CD4-positive, alpha-beta T cell treated with Interleukin-4 for 4 hours (primary cell): ENCODE measurements around the gene PTPRU.
A peak's percentile ranks its signal among the peaks of the same experiment; 100 is the strongest.

Source experiments
- DNase-seq: peaks from one replicate; pipeline ENCODE4 v3.0.0-alpha.2; 2020

The PTPRU gene

DNA sequence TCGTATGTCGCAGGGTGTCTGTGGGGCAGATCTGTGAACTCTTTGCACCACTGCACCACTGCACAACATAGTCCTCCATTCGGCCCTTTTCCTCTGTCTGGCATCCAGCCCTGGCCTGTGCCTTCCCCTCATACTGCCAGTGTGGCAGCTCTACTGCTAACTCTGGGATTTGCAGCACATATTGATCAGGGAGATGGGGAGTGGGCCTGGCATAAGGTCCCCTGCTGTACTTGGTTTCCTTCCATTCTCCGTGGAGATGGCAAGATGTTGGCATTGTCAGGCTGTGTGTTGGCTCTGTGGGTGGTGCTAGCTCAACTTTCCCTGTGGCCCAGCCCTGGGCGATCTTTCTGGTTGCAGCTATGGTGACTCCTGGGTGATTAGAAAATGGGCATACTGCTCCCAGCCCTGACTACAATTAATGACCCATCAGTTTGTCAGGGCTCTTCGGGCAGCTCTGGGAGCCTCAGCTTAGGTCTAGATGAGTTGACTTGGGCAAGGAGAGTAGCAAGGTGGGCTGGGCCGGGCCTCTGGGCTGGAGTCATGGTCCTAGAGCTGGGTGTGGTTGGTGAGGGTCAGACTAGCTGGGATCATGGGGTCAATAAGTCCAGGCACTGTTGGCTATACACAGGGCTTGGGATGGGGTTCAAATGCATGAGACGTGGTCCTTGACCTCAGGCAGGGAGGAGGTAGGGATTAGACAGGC is 11.4 kb downstream of the PTPRU start:
- no peak for DNase-seq

DNA sequence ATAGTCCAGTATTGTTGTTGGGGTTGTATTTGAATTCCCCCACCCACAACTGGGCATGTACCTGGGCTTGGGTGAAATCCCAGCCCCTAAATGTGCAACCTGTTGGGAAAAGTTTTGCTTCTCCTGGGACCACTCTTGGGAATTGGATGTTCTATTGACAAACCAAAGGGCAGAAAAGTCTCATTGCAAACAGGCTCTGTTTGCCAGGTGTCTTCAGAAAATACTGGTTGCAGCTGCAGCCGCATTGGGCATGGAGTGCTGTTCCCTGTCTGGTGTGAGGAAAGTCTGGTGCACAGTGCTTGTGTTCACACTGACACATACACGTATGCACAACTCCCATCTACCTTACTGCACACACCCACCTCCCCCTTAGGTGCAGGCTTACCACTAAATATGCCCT is 12.1 kb downstream of the PTPRU start:
- DNase-seq: no peak

DNA sequence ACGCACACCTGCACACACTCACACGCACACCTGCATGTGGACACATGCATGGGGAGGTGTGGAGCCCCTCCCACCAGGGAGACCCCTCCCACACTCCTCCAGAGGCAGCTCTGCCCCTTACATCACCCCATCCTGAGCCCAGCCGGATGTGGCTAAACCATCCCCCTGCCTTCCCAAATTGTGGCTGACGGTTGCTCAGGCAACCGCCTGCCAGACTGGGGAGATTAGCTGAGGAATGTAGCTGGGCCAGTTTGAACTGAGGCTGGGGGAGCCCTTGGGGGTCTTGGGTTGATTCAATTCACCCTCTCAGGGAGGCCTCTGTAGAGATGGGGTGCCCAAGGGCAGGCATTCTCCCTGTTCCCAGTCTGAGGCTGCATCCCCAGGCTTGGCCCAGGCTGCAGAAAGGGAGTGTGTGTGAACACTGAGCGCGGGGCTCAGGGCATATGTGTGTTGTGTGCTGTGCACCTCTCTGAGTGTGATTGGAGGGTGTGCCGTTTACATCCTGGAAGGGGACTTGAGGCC is 12.9 kb downstream of the PTPRU start:
- no peak for DNase-seq

DNA sequence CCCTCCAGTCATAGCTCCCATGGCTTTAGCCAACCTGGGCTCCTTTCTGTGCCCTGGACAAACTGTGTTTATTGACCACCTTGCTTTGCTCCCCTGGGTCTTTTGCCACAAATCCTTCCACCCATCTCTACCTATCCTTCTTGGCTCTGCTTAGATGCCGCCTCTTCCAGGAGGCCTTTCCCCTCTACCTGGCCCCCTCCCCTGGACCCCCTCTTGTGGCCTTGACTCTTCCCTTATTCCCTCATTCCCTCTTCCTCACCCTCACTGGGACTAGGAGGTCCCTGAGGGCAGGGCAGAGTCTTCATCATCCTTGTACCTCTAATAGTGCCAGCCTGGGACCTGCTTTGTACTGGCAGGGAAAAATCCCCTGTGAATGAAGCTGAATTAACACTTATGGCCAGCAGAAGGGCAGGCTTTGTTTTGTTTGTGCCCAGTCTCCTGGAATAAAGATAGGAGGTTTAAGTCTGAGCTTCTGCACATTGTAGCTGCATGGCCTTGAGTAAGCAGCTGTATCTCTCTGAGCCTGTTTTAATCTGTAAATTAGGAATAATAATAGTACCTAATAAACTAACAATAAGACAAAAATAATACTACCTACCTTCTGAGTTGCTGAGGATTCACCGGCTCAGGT is 13.7 kb downstream of the PTPRU start:
- DNase-seq: no peak

DNA sequence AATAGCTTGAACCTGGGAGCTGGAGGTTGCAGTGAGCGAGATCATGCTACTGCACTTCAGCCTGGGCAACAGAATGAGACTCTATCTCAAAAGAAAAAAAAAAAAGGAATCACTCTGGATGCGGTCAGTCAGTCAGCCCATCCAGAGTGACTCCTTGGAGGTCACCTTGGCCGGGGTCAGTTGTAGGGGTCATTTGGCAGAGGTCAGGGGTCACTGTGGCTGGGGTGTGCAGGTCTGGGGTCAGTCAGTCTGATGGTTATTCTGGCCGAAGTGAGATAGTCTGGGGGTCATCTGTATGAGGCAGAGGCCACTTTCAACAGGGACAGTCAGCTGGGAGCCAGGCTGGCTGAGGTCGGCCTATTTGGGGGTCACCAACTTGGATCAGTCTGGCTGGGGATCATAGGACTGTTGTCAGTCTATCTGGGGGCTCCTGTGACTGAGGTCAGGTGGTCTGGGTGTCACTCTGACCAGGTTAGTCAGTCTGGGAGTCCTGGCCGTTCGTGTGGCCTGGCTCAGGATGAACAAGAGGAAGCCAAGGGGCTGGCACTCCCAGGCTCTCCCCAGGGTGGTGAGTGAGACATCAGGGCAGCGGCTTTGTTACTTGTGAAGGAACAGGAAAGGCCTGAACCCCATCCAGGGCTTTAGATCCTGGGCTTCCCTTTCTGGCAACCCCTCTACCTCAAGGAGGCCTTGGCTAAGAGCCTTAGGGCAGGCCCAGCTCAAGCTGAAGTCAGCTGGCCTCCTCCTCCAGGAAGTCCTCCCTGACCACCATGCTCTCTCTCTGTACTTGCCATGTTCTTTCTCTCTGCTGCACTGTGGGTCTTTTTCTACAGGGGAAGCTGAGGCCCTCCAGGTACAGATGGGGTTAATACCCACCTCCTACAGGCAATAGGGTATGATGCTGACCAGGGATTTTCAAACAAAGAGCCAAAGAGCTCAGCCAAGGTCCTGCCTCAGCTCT is 15.1 kb downstream of the PTPRU start:
- DNase-seq: no peak

DNA sequence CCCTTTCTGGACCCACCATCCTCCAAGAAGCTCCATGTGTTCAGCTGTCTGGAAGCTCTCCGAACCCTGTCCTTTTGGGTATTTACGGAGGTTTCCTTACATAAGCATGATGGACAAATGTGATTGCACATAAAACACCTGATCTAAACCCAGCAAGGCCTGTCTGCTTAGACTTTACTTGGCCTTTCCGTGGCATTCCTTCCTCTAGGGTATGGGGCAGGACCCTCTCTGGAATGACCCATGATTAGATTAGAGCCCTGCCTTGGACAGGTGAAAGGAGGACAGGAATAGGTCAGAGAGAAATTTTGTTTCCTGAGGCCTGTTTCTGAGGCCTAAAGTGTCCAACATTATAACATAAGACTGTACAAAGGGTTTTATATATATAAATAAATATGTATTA is 16.9 kb downstream of the PTPRU start:
- no peak for DNase-seq

DNA sequence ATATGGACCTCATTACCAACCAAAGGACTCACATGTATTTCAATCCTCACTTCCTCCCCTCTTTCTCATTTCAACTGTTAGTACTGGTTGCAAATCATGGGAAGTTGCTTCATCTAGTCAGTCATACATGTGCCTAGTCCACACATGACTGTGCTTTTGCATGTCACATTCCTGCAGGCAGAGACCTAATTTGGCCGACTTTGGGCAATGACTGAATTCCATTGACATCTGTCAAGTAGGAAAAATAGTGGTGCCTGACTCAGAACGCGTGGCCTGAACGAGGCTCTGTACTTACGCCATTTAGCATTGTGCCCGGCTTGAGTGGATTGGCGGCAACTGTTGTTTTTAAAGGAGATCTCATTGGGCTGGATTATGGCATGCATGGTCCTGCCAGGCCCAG is 18.0 kb downstream of the PTPRU start:
- DNase-seq: no peak

DNA sequence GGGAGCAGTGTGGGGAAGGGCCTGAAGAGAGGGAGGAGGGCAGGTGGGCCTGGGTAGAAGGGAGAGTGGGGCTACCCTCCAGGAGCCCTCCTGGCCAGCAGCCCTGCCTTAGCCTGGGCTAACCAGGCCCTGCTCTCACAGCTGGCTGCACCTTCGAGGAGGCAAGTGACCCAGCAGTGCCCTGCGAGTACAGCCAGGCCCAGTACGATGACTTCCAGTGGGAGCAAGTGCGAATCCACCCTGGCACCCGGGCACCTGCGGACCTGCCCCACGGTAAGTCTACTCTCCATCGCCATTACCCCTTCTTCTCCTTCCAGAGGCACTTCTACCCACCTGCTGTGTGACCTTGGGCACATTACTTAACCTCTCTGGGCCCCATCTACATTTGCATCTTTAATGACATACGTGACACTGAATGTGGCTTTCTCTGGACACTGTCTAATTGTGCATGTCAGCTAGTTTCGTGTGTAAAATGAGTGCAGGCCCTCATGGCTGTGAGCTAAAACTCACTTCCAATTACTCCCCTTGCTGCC is 18.9 kb downstream of the PTPRU start:
- DNase-seq: no peak

DNA sequence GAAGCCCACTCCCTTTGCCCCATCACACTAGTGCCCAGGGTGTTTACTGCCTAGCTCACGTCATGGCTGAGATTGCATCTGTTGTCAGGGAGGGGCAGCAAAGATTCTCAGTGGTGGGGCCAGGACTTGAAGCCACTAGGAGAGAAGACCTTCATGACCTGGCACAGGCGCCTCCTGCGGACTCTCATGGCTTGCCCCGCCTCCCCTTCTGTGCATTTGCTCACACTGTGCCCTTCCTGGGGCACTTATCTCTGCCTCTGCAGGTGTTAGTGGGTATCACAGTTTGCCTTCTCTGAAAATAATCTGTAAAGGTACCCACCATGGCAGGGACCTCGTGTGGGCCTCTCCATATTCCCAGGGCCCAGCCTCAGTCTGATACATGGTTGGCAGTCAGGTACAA is 20.1 kb downstream of the PTPRU start:
- DNase-seq: no peak

DNA sequence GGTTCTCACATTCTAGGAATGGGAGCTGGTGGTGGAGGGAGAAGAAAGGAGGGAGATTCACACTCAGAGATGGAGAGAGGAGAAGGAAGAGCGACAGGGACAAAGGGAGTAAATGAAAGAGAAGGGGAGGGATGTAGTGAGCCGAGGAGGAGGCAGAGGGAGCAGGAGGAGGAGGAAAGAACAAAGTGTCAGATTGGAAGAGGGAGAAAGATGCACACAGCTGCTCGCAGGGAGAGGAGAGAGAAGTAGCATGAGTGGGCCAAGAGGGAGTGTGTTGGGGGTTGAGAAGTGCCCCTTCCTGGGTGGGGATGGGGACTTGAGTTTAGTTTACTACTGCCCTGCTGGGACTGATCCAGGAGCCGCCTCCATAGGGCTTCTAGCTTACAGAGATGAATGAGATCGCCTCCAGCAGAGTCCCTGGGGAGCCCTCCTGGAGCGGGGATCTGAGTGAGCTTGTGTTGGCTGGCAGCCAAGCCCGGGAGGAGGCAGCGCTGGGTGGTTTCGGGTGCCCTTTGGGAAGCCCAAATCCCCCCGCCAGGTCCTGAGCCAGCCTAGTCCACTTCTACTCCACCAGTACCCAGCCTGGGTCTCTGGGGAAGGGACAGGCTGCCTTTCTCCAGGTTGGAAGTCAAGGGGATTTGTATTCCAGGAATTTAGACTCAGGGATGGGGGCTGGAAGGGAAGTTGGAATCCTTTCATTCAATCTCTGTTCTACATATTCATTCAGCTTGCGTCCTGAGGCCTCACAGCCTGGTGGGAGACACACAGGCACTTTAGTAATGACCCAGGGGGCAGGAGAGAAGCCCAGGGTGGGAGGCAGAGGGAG is 20.9 kb downstream of the PTPRU start:
- DNase-seq: no peak

DNA sequence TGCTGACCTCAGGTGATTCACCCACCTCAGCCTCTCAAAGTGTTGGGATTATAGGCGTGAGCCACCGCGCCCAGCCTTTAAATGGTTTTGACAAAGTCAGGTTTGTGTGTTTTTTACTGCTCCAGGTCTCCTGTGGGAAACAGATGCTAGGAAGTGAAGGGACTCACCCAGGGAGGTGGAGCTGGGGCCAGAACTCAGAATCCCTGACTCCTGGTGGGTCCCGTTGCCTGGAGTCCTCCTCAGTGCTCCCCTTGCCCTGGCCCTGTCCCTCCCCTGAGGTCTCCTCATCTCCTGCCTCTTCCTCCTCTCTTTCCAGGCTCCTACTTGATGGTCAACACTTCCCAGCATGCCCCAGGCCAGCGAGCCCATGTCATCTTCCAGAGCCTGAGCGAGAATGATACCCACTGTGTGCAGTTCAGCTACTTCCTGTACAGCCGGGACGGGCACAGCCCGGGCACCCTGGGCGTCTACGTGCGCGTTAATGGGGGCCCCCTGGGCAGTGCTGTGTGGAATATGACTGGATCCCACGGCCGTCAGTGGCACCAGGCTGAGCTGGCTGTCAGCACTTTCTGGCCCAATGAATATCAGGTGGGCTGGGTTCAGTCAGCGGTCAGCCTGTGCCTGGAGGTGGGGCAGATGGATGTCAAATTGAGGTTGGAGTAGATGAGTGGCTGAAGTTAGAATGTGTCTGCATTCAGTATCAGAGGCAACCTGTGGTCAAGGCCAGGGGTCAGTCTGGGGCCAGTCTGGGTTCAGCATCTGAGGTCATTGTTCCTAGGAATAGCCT is 22.1 kb downstream of the PTPRU start:
- no peak for DNase-seq

DNA sequence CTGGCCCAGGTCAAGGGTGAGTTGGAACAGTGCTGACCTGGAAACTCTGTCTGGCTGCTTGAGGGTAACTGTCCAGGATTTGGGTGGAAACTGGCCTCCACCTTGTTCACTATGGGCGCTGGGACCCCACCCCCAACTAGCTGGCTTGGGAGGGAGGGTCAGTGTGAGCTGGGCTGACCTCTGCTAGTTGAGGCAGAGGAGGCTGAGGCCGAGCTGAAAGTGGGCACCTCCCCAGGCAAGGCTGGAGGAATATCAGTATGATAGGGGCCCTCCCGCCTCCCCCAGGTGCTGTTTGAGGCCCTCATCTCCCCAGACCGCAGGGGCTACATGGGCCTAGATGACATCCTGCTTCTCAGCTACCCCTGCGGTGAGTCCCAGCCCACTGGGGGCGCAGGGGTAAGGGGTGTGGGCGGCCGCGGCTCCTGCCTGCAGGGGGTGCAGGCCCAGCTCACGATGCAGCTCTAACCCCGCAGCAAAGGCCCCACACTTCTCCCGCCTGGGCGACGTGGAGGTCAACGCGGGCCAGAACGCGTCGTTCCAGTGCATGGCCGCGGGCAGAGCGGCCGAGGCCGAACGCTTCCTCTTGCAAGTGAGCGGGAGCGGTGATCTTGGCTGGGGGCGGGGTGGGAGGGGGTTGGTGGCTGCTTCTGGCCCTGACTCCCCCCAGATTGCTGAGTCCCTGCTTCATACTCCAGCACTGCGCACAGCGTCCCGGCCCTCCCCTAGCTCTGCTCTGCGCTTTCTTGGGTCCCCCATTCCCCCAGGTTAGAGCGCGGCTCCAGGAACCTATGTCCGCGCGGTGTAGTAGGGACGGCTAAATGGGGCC is 22.9 kb downstream of the PTPRU start:
- no peak for DNase-seq

DNA sequence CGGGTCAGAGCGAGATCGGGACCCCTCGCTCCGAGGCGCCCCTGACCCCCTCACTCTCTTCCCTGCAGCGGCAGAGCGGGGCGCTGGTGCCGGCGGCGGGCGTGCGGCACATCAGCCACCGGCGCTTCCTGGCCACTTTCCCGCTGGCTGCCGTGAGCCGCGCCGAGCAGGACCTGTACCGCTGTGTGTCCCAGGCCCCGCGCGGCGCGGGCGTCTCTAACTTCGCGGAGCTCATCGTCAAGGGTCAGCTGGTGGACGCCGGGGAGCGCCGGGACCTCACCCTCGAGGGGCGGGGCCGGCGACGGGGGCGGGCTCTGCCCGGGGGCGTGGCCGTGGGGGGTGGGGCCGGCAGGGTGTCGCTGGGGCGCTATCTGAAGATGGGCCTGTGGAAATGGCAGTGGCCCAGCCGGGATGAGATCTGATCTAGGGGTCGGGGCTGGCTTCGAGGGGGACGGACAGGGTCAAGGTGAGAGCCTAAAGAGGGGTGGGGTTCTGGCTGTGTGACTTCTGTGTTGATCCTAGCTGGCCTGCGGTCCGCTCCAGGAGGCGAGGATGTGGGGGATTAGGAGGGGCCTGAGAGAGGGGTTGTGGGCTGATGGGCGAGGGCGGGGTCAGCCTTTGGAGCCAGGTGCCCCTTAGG is 23.6 kb downstream of the PTPRU start:
- DNase-seq: peak; percentile 2

DNA sequence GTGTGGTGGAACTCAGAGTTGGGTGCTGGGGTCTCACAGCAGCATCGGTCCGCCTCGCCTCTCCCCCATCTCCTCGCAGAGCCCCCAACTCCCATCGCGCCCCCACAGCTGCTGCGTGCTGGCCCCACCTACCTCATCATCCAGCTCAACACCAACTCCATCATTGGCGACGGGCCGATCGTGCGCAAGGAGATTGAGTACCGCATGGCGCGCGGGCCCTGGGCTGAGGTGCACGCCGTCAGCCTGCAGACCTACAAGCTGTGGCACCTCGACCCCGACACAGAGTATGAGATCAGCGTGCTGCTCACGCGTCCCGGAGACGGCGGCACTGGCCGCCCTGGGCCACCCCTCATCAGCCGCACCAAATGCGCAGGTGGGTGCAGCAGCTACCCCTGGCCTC is 24.2 kb downstream of the PTPRU start:
- no peak for DNase-seq

DNA sequence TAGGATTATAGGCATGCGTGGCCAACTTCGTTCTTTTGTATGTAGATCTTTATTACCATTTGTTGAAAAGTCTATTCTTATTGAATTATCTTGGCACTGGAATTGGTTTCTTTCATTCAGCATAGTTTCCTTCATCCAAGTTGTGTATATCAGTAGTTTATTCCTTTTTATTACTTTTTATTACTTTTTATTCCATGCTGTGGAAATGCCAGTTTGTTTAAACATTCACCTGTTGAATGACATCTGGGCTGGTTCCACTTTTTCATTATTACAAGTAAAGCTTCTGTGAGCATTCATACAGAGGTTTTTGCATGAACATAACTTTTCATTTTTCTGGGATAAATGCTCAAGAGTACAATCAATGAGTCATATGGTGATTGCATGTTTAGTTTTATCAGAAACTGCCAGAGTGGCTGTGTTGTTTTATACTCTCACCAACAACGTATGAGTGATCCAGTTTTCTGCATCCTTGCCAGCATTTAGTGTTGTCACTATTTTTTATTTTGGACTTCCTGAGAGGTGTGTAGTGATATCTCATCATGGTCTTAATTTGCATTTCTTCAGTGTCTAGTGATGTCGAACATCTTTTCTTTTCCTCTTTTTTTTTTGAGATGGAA is 28.6 kb downstream of the PTPRU start:
- no peak for DNase-seq

DNA sequence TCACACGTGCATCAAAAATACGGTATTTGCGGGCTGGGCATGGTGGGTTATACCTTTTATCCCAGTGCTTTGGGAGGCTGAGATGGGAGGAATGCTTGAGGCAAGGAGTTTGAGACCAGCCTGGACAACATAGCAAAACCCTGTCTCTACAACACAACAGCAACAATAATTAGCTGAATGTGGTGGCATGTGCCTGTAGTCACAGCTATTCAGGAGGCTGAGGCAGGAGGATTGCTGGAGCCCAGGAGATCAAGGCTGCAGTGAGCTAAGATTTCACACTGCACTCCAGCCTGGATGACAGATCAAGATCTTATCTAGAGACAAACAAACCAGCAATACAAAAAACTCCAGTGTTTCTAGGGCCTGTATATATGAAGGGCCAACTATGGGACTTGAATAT is 30.6 kb downstream of the PTPRU start:
- DNase-seq: no peak

DNA sequence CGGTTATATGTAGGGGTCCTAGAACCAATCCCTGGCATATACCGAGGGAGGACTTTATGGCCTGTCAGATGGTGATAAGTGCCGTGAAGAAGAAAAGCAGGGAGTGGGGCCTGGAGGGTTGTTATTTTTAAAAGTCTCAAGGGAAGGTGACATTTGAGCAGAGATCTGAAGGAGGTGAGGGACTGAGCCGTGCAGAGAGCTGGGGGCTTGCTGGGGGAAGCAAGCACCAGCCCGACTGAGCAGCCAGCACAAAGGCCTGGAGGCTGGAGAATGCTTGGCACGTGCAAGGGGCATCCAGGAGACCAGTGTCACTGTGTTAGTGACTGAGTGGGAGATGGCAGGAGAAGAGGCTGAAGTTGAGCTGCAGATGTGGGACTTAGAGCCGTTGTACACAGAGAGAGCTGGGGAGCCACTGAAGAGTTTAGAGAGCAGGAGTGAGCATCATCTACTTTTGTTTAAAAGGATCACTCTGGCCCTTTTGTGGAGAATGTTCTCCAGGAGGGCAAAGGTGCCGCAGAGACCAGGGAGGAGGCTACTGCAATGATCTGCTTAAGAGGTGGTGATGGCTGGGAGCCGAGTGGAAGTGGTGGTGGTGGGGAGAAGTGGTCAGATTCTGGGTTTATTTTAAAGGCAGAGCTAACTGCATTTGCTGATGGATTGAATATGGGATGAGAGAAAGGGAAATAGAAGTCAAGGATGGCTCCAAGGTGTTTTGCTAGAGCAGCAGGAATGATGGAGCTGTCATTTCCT is 31.2 kb downstream of the PTPRU start:
- DNase-seq: no peak

DNA sequence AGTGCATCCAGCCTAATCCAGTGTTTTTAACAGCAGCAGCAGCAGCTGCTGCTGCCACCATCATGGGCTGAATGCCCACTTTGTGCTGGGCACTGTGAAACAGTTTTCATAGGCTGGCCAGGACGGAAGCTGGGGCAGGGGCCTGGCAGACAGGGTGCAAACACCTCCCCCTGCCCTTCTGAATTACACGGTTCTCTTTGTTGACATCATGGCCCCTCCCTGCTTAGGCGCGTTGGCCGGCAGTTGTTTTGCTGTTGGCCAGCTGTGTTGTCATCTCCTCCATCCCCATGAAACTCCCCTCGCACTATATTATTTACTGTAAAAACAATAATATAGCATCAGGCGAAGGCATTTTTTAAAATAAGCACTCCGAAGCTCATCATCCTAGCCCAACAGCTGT is 33.1 kb downstream of the PTPRU start:
- no peak for DNase-seq
